ENCODE data around the gene GZMA.
"Not testable (repeated sequence)": the region's sequence is repeated elsewhere in the genome, so short reads cannot be mapped to it uniquely, and the experiment has no call there.

GZMA gene

GRCh38 chr5:55073211-55073610, 29.2 kb upstream of the GZMA start:
- Histone ChIP-seq H3K27me3 (ENCODE audit: control insufficient read depth, insufficient read depth, low read length, poor library complexity, severe bottlenecking) (no peaks in the 10 kb centered on the region), H3K4me3 (ENCODE audit: insufficient read depth, low read depth, low read length) (no peak overlapping the region), H3K27ac (ENCODE audit: insufficient read depth, low read depth, low read length, poor library complexity, severe bottlenecking) (no peak overlapping the region), H3K4me1 (ENCODE audit: control insufficient read depth, insufficient read depth, low read length) (no peaks in the 10 kb centered on the region), H3K9me3 (ENCODE audit: control insufficient read depth, low read length) (no peaks in the 10 kb centered on the region), H3K36me3 (ENCODE audit: control insufficient read depth, insufficient read depth, low read length) (no peaks in the 10 kb centered on the region)
- 84 to 97% methylated on average over 3 of the region's 3 CpGs for WGBS, 2 experiments

- Histone ChIP-seq H3K36me3 (ENCODE audit: control insufficient read depth, insufficient read depth, low read length) (no peaks in the 10 kb centered on the region), H3K27me3 (ENCODE audit: control insufficient read depth, insufficient read depth, low read length, poor library complexity, severe bottlenecking) (no peaks in the 10 kb centered on the region), H3K4me1 (ENCODE audit: control insufficient read depth, insufficient read depth, low read length) (no peaks in the 10 kb centered on the region), H3K9me3 (ENCODE audit: control insufficient read depth, low read length) (no peaks in the 10 kb centered on the region), H3K4me3 (ENCODE audit: insufficient read depth, low read depth, low read length) (no peak overlapping the region), H3K27ac (ENCODE audit: insufficient read depth, low read depth, low read length, poor library complexity, severe bottlenecking) (no peak overlapping the region)
Measured at GRCh38 chr5:55081541-55081940, 20.9 kb upstream of the GZMA start.

GRCh38 chr5:55089301-55089700, 13.1 kb upstream of the GZMA start:
- not testable (repeated sequence) for H3K9me3 ChIP-seq (ENCODE audit: control insufficient read depth, low read length); H3K36me3 ChIP-seq (ENCODE audit: control insufficient read depth, insufficient read depth, low read length); H3K4me1 ChIP-seq (ENCODE audit: control insufficient read depth, insufficient read depth, low read length); H3K27ac ChIP-seq (ENCODE audit: insufficient read depth, low read depth, low read length, poor library complexity, severe bottlenecking); H3K27me3 ChIP-seq (ENCODE audit: control insufficient read depth, insufficient read depth, low read length, poor library complexity, severe bottlenecking); H3K4me3 ChIP-seq (ENCODE audit: insufficient read depth, low read depth, low read length)
- WGBS, 2 experiments, result 63 to 65% methylated on average over 2 of the region's 2 CpGs

- H3K27ac ChIP-seq (ENCODE audit: insufficient read depth, low read depth, low read length, poor library complexity, severe bottlenecking); H3K4me1 ChIP-seq (ENCODE audit: control insufficient read depth, insufficient read depth, low read length); H3K4me3 ChIP-seq (ENCODE audit: insufficient read depth, low read depth, low read length); H3K9me3 ChIP-seq (ENCODE audit: control insufficient read depth, low read length); H3K27me3 ChIP-seq (ENCODE audit: control insufficient read depth, insufficient read depth, low read length, poor library complexity, severe bottlenecking); H3K36me3 ChIP-seq (ENCODE audit: control insufficient read depth, insufficient read depth, low read length): not testable (repeated sequence)
- 94 to 95% methylated on average over 6 of the region's 6 CpGs for WGBS, 2 experiments
Measured at GRCh38 chr5:55091011-55091410, 11.4 kb upstream of the GZMA start.

DNA sequence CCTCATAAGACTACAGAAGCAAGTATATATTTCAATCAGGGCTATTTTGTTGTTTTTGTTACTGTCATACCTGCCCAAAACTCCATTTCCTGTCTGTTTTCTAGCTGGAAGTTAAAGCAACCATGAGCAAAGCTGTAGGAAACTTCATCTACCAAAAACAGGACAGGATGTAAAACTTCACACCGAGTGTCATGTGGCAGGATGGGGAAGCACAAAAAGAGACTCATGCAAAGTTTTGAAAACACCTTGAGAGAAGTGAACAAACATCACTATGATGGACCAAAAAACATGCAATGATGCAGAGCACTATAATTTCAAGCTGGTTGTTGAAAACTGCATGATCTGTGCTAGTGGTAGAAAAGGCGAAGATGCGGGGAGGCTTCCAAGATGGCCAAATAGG, 6.3 kb upstream of the GZMA start:
- Histone ChIP-seq H3K36me3 (ENCODE audit: control insufficient read depth, insufficient read depth, low read length) (no peaks in the 10 kb centered on the region), H3K4me1 (ENCODE audit: control insufficient read depth, insufficient read depth, low read length) (no peaks in the 10 kb centered on the region), H3K27me3 (ENCODE audit: control insufficient read depth, insufficient read depth, low read length, poor library complexity, severe bottlenecking) (no peaks in the 10 kb centered on the region), H3K4me3 (ENCODE audit: insufficient read depth, low read depth, low read length) (no peak overlapping the region), H3K27ac (ENCODE audit: insufficient read depth, low read depth, low read length, poor library complexity, severe bottlenecking) (no peak overlapping the region), H3K9me3 (ENCODE audit: control insufficient read depth, low read length) (no peaks in the 10 kb centered on the region)
- WGBS, 2 experiments, result 94 to 98% methylated on average over 3 of the region's 3 CpGs

GRCh38 chr5:55096861-55097260, 5.6 kb upstream of the GZMA start:
- Histone ChIP-seq H3K36me3 (ENCODE audit: control insufficient read depth, insufficient read depth, low read length) (no peaks in the 10 kb centered on the region), H3K4me1 (ENCODE audit: control insufficient read depth, insufficient read depth, low read length) (no peaks in the 10 kb centered on the region), H3K27me3 (ENCODE audit: control insufficient read depth, insufficient read depth, low read length, poor library complexity, severe bottlenecking) (no peaks in the 10 kb centered on the region), H3K9me3 (ENCODE audit: control insufficient read depth, low read length) (no peaks in the 10 kb centered on the region), H3K4me3 (ENCODE audit: insufficient read depth, low read depth, low read length) (no peak overlapping the region), H3K27ac (ENCODE audit: insufficient read depth, low read depth, low read length, poor library complexity, severe bottlenecking) (no peak overlapping the region)
- WGBS, 2 experiments, result 78 to 82% methylated on average over 6 of the region's 6 CpGs

GRCh38 chr5:55101148-55101547, 1.3 kb upstream of the GZMA start:
- H3K27me3 ChIP-seq (ENCODE audit: control insufficient read depth, insufficient read depth, low read length, poor library complexity, severe bottlenecking); H3K4me3 ChIP-seq (ENCODE audit: insufficient read depth, low read depth, low read length); H3K27ac ChIP-seq (ENCODE audit: insufficient read depth, low read depth, low read length, poor library complexity, severe bottlenecking); H3K9me3 ChIP-seq (ENCODE audit: control insufficient read depth, low read length); H3K36me3 ChIP-seq (ENCODE audit: control insufficient read depth, insufficient read depth, low read length); H3K4me1 ChIP-seq (ENCODE audit: control insufficient read depth, insufficient read depth, low read length): not testable (repeated sequence)

- H3K27me3 ChIP-seq (ENCODE audit: control insufficient read depth, insufficient read depth, low read length, poor library complexity, severe bottlenecking), result no peaks in the 10 kb centered on the region
- H3K36me3 ChIP-seq (ENCODE audit: control insufficient read depth, insufficient read depth, low read length), result no peaks in the 10 kb centered on the region
- no peak overlapping the region for H3K27ac ChIP-seq (ENCODE audit: insufficient read depth, low read depth, low read length, poor library complexity, severe bottlenecking)
- H3K4me3 ChIP-seq (ENCODE audit: insufficient read depth, low read depth, low read length), result no peak overlapping the region
- 98% methylated on average over 4 to 5 of the region's 5 CpGs for WGBS, 2 experiments
- H3K4me1 ChIP-seq (ENCODE audit: control insufficient read depth, insufficient read depth, low read length), result peaks cover 8% of the 10 kb centered on the region
- no peaks in the 10 kb centered on the region for H3K9me3 ChIP-seq (ENCODE audit: control insufficient read depth, low read length)
Measured at GRCh38 chr5:55101556-55102276, 730 bp upstream of the GZMA start.

- Histone ChIP-seq H3K36me3 (ENCODE audit: control insufficient read depth, insufficient read depth, low read length) (no peaks in the 10 kb centered on the region), H3K27me3 (ENCODE audit: control insufficient read depth, insufficient read depth, low read length, poor library complexity, severe bottlenecking) (no peaks in the 10 kb centered on the region), H3K27ac (ENCODE audit: insufficient read depth, low read depth, low read length, poor library complexity, severe bottlenecking) (no peak overlapping the region), H3K9me3 (ENCODE audit: control insufficient read depth, low read length) (no peaks in the 10 kb centered on the region), H3K4me1 (ENCODE audit: control insufficient read depth, insufficient read depth, low read length) (peaks cover 8% of the 10 kb centered on the region), H3K4me3 (ENCODE audit: insufficient read depth, low read depth, low read length) (no peak overlapping the region)
- WGBS, 2 experiments, result 87 to 92% methylated on average over 2 of the region's 2 CpGs
Measured at GRCh38 chr5:55104036-55104772, 1.8 kb downstream of the GZMA start.

DNA sequence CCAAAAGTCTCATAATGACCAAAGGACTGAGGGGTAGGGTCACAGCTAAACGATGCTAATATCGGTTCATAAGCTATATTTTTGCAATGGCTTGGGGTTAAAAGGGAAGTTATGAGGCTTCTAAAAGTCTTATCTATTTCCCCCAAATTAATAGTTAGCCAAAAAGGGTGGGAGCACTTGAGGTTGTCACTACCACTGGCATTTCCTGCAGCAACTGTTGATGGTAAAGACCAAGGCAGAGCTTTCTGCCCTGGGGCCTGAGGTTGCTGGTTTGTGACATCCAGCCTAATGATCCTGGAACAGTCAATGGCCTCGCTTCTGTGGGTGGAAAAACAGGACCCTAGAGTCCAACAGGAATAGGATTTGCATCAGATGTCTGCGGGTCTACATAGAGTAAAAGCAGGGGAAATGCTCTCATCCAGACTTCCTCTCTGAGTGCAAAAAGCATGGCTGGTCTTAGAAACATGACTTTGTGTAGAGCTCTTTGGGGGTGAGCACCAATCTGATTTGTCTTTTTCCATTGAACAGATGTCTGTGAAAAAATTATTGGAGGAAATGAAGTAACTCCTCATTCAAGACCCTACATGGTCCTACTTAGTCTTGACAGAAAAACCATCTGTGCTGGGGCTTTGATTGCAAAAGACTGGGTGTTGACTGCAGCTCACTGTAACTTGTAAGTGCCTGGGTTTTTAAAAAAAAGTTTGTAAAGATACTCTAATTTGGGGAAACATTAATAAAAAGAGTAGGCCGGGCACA, 2.7 kb downstream of the GZMA start:
- no peak overlapping the region for H3K27ac ChIP-seq (ENCODE audit: insufficient read depth, low read depth, low read length, poor library complexity, severe bottlenecking)
- H3K9me3 ChIP-seq (ENCODE audit: control insufficient read depth, low read length), result no peaks in the 10 kb centered on the region
- H3K27me3 ChIP-seq (ENCODE audit: control insufficient read depth, insufficient read depth, low read length, poor library complexity, severe bottlenecking), result no peaks in the 10 kb centered on the region
- peaks cover 8% of the 10 kb centered on the region for H3K4me1 ChIP-seq (ENCODE audit: control insufficient read depth, insufficient read depth, low read length)
- H3K36me3 ChIP-seq (ENCODE audit: control insufficient read depth, insufficient read depth, low read length), result no peaks in the 10 kb centered on the region
- 92 to 98% methylated on average over 5 of the region's 5 CpGs for WGBS, 2 experiments
- H3K4me3 ChIP-seq (ENCODE audit: insufficient read depth, low read depth, low read length), result no peak overlapping the region

All from ectodermal cell (in vitro differentiated cells).